Measurements from ENCODE around the gene MMP17. TPM values are rescaled to one million over a fixed set of nuclear protein-coding genes. Genes with fewer than 3 reads are reported as not detected.

MMP17 gene
- total RNA-seq, 4 donors from 2014 or later: 2.6 to 23.6 (median 12.4) TPM

GRCh38 chr12:131833896-131834641, 5.9 kb downstream of the MMP17 start:
- H3K4me1 ChIP-seq: peaks cover 9 to 31% (median 24%) of the 10 kb centered on the region in 4 donors
- whole genome bisulfite sequencing, 2 donors (ENCODE audit: low coverage in 1 of 2): 42% methylated on average over 21 of the region's 23 CpGs; no CpG with 5 or more reads in 1 of the 2 donors
- no peak overlapping the region for H3K27ac ChIP-seq
- in situ Hi-C loops (cut with MboI; ENCODE audit: low pct_ligation_motif_present in 1 of 4, low pct_unique_long_range_greater_than_20kb in 1 of 4, low sequenced_read_pairs in 3 of 4) (no loop called here), intact Hi-C loops (cut with DNase I; ENCODE audit: low total_unique reads) (no loop called here)
- H3K36me3 ChIP-seq: no peaks in the 10 kb centered on the region
- H3K27me3 ChIP-seq: peaks cover 47% of the 10 kb centered on the region
- no peak overlapping the region for H3K4me3 ChIP-seq
- no peak for DNase-seq
- no peaks in the 10 kb centered on the region for H3K9me3 ChIP-seq
- TF ChIP-seq POLR2AphosphoS5 (IDR thresholded peaks at IDR 0.05): no peak
- TF ChIP-seq CTCF (IDR thresholded peaks at IDR 0.05): no peak
- TF ChIP-seq POLR2A (IDR thresholded peaks at IDR 0.05): no peak
- no peak for TF ChIP-seq EP300 (IDR thresholded peaks at IDR 0.05; ENCODE audit: low read depth)

DNA sequence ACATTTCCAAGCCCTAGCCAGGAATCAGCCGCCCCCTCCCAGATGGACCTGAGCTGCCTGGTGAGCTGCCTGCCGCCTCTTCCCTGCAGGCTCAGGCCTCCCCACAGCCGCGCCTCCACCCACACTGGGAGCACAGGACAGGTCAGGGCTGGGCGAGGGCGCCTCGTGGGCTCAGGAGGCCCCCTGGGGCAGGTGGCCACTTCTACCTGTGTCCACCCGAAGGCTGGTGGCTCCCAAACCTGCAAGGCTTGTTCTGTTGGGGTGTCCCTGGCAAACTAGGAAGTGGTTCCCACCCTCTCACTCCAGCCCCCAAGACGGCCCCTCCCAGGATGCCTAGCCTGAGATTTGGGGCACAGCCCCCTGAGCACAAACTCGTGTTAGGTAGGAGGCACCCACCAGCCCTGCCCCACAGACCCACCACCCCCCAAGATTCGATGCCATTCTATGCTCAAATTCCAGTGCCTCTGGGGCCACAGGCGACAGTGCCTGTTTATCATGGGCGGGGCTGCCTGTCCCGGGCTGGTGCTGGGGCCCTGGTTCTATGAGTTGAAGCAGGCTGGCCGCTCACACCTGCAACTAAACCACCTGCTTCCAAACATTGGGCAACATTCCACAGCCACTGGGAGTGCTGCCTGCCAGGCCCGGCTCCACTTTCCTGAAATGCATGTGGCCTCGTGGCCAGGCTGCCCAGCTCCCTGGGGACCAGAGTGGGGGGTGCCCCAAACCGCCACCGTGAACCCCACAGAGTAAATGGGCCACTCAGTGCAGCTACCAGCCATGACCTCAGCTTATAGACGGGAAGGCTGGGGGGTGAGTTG, 6.8 kb downstream of the MMP17 start:
- peak; percentile 21 for DNase-seq
- TF ChIP-seq POLR2A (IDR thresholded peaks at IDR 0.05) (no peak), EP300 (IDR thresholded peaks at IDR 0.05; ENCODE audit: low read depth) (no peak), POLR2AphosphoS5 (IDR thresholded peaks at IDR 0.05) (no peak), CTCF (IDR thresholded peaks at IDR 0.05) (no peak)
- Histone ChIP-seq H3K27ac (no peak overlapping the region), H3K36me3 (no peaks in the 10 kb centered on the region), H3K9me3 (no peaks in the 10 kb centered on the region), H3K4me3 (no peak overlapping the region), H3K27me3 (peaks cover 37% of the 10 kb centered on the region), H3K4me1 (peaks cover 9 to 22% (median 15%) of the 10 kb centered on the region in 4 donors)
- in situ Hi-C loops (cut with MboI; ENCODE audit: low pct_ligation_motif_present in 1 of 4, low pct_unique_long_range_greater_than_20kb in 1 of 4, low sequenced_read_pairs in 3 of 4) (no loop called here), intact Hi-C loops (cut with DNase I; ENCODE audit: low total_unique reads) (no loop called here)
- 53% methylated on average over 18 of the region's 20 CpGs; no CpG with 5 or more reads in 1 of the 2 donors for WGBS, 2 donors (ENCODE audit: low coverage in 1 of 2)

GRCh38 chr12:131835616-131836171, 7.5 kb downstream of the MMP17 start:
- DNase-seq: no peak
- in situ Hi-C loops (cut with MboI; ENCODE audit: low pct_ligation_motif_present in 1 of 4, low pct_unique_long_range_greater_than_20kb in 1 of 4, low sequenced_read_pairs in 3 of 4): no loop called here
- WGBS, 2 donors (ENCODE audit: low coverage in 1 of 2): 84% methylated on average over 7 of the region's 7 CpGs; no CpG with 5 or more reads in 1 of the 2 donors

More at GRCh38 chr12:131835616-131836171, 7.5 kb downstream of the MMP17 start:
- TF ChIP-seq EP300 (IDR thresholded peaks at IDR 0.05; ENCODE audit: low read depth) (no peak), CTCF (IDR thresholded peaks at IDR 0.05) (no peak), POLR2AphosphoS5 (IDR thresholded peaks at IDR 0.05) (no peak), POLR2A (IDR thresholded peaks at IDR 0.05) (no peak)
- Histone ChIP-seq H3K4me1 (peaks cover 2 to 15% (median 8%) of the 10 kb centered on the region in 4 donors), H3K36me3 (no peaks in the 10 kb centered on the region), H3K27me3 (peaks cover 30% of the 10 kb centered on the region), H3K4me3 (no peak overlapping the region), H3K9me3 (no peaks in the 10 kb centered on the region), H3K27ac (no peak overlapping the region)
- intact Hi-C loops (cut with DNase I; ENCODE audit: low total_unique reads): no loop called here
